Measurements from ENCODE around the gene HAS3. TPM values are rescaled to one million over a fixed set of nuclear protein-coding genes. Genes with fewer than 3 reads are reported as not detected.

The HAS3 gene
- total and polyA plus RNA-seq, 8 donors, result 1.1 to 10.3 (median 5.8) TPM; not detected in 1

DNA sequence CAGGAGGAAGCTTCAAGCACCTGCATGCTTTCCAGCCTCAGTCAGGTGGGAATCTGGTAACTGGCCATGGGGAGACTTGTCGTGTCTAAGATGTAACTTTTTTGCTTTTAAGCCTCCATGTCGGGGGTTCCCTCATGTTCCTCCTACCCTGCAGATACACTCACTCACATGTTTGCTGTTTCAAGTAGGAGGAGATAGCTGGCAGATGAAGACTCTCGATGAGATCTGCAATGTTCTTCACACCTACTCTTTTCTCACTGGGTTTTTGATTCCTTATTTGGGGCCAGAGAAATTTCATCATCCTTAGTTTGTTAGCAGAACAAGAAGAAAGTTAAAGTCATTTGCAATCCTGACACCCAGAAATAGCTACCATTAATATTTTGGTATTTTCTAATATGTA, 51.7 kb downstream of the HAS3 start:
- no peaks in the 10 kb centered on the region for H3K9me3 ChIP-seq
- no peak overlapping the region for H3K4me3 ChIP-seq
- H3K4me1 ChIP-seq, result no peaks in the 10 kb centered on the region
- 79 to 90% (median 87%) methylated on average over 3 of the region's 3 CpGs for WGBS, 5 donors
- TF ChIP-seq EP300 (IDR thresholded peaks at IDR 0.05) (no peak), POLR2A (IDR thresholded peaks at IDR 0.05) (no peak), POLR2AphosphoS5 (IDR thresholded peaks at IDR 0.05) (no peak)
- TF ChIP-seq, protein P1, sequence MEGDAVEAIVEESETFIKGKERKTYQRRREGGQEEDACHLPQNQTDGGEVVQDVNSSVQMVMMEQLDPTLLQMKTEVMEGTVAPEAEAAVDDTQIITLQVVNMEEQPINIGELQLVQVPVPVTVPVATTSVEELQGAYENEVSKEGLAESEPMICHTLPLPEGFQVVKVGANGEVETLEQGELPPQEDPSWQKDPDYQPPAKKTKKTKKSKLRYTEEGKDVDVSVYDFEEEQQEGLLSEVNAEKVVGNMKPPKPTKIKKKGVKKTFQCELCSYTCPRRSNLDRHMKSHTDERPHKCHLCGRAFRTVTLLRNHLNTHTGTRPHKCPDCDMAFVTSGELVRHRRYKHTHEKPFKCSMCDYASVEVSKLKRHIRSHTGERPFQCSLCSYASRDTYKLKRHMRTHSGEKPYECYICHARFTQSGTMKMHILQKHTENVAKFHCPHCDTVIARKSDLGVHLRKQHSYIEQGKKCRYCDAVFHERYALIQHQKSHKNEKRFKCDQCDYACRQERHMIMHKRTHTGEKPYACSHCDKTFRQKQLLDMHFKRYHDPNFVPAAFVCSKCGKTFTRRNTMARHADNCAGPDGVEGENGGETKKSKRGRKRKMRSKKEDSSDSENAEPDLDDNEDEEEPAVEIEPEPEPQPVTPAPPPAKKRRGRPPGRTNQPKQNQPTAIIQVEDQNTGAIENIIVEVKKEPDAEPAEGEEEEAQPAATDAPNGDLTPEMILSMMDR (IDR thresholded peaks at IDR 0.05), result no peak
- peaks cover 47 to 100% (median 99%) of the 10 kb centered on the region in 4 donors for H3K36me3 ChIP-seq
- intact Hi-C loops (cut with DNase I; ENCODE audit: low total_unique reads), result no loop called here
- H3K27me3 ChIP-seq, result no peaks in the 10 kb centered on the region
- no peak for DNase-seq
- H3K27ac ChIP-seq, result no peak overlapping the region

DNA sequence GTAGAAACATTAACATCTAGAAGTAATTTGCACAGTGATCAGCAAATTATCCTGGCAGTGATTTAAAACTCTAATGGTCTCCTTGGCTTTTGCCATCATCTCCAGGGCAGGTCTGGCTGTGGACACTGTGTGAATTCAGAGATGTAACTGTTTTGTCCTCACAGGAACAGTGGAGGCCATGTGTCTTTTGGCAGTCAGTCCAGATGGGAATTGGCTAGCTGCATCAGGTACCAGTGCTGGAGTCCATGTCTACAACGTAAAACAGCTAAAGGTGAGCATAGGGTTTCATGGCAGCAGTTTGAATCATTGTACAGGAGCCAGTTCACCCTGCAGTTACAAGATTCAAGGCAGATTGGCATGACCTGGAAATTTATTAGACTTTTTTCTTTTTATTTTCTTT, 54.7 kb downstream of the HAS3 start:
- no peak overlapping the region for H3K27ac ChIP-seq
- H3K9me3 ChIP-seq, result no peaks in the 10 kb centered on the region
- intact Hi-C loops (cut with DNase I; ENCODE audit: low total_unique reads), result no loop called here
- 87 to 100% (median 94%) methylated on average over 1 of the region's 1 CpG for WGBS, 5 donors
- peaks cover 45 to 99% (median 97%) of the 10 kb centered on the region in 4 donors for H3K36me3 ChIP-seq
- H3K4me3 ChIP-seq, result no peak overlapping the region
- no peak for DNase-seq
- TF ChIP-seq, protein P1 (IDR thresholded peaks at IDR 0.05), result no peak
- TF ChIP-seq POLR2A (IDR thresholded peaks at IDR 0.05), result no peak
- no peak for TF ChIP-seq EP300 (IDR thresholded peaks at IDR 0.05)
- no peak for TF ChIP-seq POLR2AphosphoS5 (IDR thresholded peaks at IDR 0.05)
- no peaks in the 10 kb centered on the region for H3K27me3 ChIP-seq
- no peaks in the 10 kb centered on the region for H3K4me1 ChIP-seq

DNA sequence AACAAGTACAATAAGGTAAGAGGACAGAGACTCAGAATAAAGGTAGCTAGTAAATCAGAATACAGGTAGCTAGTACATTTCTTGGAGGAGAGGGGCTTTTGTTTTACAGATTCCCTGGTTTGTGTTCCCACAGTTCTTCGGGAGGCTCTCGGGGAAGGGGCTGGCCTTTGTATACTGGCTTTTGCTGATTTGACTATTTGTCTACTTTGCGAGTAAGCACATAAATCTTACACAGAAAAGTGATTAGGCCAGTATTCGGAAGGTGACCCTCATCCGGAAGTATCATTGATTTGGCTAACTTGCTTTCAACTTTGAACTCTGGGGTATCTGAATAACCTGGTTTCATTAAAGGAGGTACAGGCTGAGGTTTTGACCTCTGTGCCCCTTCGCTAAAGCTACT, 60.1 kb downstream of the HAS3 start:
- no peaks in the 10 kb centered on the region for H3K9me3 ChIP-seq
- 85 to 93% (median 88%) methylated on average over 6 of the region's 6 CpGs for WGBS, 5 donors
- TF ChIP-seq, protein P1 (IDR thresholded peaks at IDR 0.05), result no peak
- TF ChIP-seq POLR2AphosphoS5 (IDR thresholded peaks at IDR 0.05), result no peak
- TF ChIP-seq EP300 (IDR thresholded peaks at IDR 0.05), result no peak
- no peak for TF ChIP-seq POLR2A (IDR thresholded peaks at IDR 0.05)
- peaks cover 33 to 89% (median 88%) of the 10 kb centered on the region in 4 donors for H3K36me3 ChIP-seq
- no peak overlapping the region for H3K4me3 ChIP-seq
- DNase-seq, result no peak
- no peaks in the 10 kb centered on the region for H3K27me3 ChIP-seq
- H3K27ac ChIP-seq, result no peak overlapping the region
- peaks cover 0 to 18% (median 5%) of the 10 kb centered on the region in 4 donors for H3K4me1 ChIP-seq
- intact Hi-C loops (cut with DNase I; ENCODE audit: low total_unique reads), result no loop called here

DNA sequence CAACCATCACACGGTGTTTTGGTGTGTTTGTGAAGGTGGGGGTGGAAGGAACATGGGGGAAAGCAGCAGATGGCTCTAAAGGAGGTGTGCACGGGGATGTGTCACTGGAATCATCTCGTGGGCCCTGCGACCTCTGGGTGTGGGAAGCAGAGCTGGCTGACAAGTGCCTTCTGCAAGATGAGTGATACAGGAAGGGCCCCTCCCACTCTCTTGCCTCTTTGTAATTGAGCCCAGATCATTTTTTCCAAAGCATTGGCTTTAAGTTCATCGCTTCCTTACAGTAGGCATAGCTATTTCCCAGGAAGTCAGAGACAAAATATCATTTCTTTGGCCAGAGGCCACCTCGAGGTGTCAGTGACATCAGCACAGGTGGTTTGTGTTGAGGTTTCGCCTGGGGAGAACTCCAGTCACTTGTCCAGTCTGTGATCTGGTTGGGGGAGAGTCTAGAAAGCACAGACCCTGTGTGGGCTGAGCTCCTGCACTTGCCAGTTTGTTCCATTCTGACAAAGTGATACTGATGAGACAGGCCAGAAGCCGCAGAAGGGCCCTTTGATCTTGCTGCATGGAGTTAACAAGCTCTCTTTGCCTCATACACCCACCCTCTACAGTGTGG, 60.9 kb downstream of the HAS3 start:
- Histone ChIP-seq H3K4me3 (no peak overlapping the region), H3K36me3 (peaks cover 25 to 81% (median 80%) of the 10 kb centered on the region in 4 donors), H3K27ac (no peak overlapping the region), H3K9me3 (no peaks in the 10 kb centered on the region), H3K4me1 (peaks cover 0 to 26% (median 12%) of the 10 kb centered on the region in 4 donors), H3K27me3 (no peaks in the 10 kb centered on the region)
- WGBS, 5 donors, result 53 to 74% (median 68%) methylated on average over 8 of the region's 8 CpGs
- no peak for DNase-seq
- intact Hi-C loops (cut with DNase I; ENCODE audit: low total_unique reads), result no loop called here
- no peak for TF ChIP-seq POLR2A (IDR thresholded peaks at IDR 0.05)
- TF ChIP-seq POLR2AphosphoS5 (IDR thresholded peaks at IDR 0.05), result no peak
- TF ChIP-seq EP300 (IDR thresholded peaks at IDR 0.05), result no peak

All from stomach (tissue), 9 donors.